Chondrocyte (in vitro differentiated cells): Measurements from ENCODE around the gene LCN6. TPM values are rescaled to one million over a fixed set of nuclear protein-coding genes. Genes with fewer than 3 reads are reported as not detected.
A peak's percentile ranks its signal among the peaks of the same experiment; 100 is the strongest.

Experiments used
- DNase-seq: peaks from one replicate; pipeline ENCODE4 v3.0.0; 2021; ENCODE audit warnings: mixed read lengths, low spot score
- H3K27ac Mint-ChIP-seq: one replicate; pipeline ENCODE4 v1.8.0; 2021; ENCODE audit warnings: mild to moderate bottlenecking, moderate library complexity, mixed read lengths; ENCODE audit not compliant: unreplicated experiment
- H3K27me3 Mint-ChIP-seq: 2 replicates; pipeline ENCODE4 v1.8.0; 2021; ENCODE audit warnings: low read depth, mixed read lengths
- H3K36me3 Mint-ChIP-seq: 2 replicates; pipeline ENCODE4 v1.8.0; 2021; ENCODE audit warnings: low read depth, mixed read lengths
- H3K4me1 Mint-ChIP-seq: 2 replicates; pipeline ENCODE4 v1.8.0; 2021; ENCODE audit warnings: low read depth, mild to moderate bottlenecking, mixed read lengths
- H3K4me3 Mint-ChIP-seq: one replicate; pipeline ENCODE4 v1.8.0; 2021; ENCODE audit warnings: mild to moderate bottlenecking, moderate library complexity, mixed read lengths; ENCODE audit not compliant: unreplicated experiment
- H3K9me3 Mint-ChIP-seq: 2 replicates; pipeline ENCODE4 v1.8.0; 2021; ENCODE audit warnings: low read depth, mixed read lengths
- CTCF ChIP-seq: fragments of 200-600 bp; sonication (generic); IDR thresholded peaks from 2 replicates; pipeline ENCODE4 v1.5.0; 2021; ENCODE audit warnings: antibody characterized with exemption, mild to moderate bottlenecking, moderate library complexity
- total RNA-seq: library from RNA; stranded (reverse); gene quantifications from 3 replicates; pipeline ENCODE4 v1.2.1, GENCODE V29; 2021

The LCN6 gene
- total RNA-seq, 1 donor from 2014 or later = not detected

GRCh38 chr9:136753371-136754058 is 5.2 kb upstream of the LCN6 start:
- no peaks in the 10 kb centered on the region for H3K4me1 Mint-ChIP-seq
- H3K36me3 Mint-ChIP-seq = no peaks in the 10 kb centered on the region
- DNase-seq = peak; percentile 70
- no peak overlapping the region for H3K27ac Mint-ChIP-seq
- no peak for TF ChIP-seq CTCF
- peaks cover 21% of the 10 kb centered on the region for H3K9me3 Mint-ChIP-seq
- H3K27me3 Mint-ChIP-seq = peaks cover 13% of the 10 kb centered on the region
- no peak overlapping the region for H3K4me3 Mint-ChIP-seq

DNA sequence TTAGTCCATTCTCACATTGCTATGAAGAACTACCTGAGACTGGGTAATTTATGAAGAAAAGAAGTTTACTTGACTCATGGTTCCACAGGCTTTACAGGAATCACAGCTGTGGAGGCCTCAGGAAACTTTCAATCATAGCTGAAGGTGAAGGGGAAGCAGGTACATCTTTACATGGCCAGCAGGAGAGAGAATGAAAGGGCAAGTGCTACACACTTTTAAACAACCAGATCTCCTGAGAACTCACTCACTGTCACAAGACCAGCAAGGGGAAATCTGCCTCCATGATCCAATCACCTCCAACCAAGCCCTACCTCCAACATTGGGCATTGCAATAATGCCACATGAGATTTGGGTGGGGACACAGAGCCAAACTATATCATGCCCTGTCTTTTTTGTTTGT is 3.5 kb upstream of the LCN6 start:
- Mint-ChIP-seq H3K27ac (no peak overlapping the region), H3K27me3 (peaks cover 13% of the 10 kb centered on the region), H3K4me1 (no peaks in the 10 kb centered on the region), H3K4me3 (no peak overlapping the region), H3K36me3 (no peaks in the 10 kb centered on the region), H3K9me3 (peaks cover 21% of the 10 kb centered on the region)
- no peak for TF ChIP-seq CTCF
- no peak for DNase-seq

DNA sequence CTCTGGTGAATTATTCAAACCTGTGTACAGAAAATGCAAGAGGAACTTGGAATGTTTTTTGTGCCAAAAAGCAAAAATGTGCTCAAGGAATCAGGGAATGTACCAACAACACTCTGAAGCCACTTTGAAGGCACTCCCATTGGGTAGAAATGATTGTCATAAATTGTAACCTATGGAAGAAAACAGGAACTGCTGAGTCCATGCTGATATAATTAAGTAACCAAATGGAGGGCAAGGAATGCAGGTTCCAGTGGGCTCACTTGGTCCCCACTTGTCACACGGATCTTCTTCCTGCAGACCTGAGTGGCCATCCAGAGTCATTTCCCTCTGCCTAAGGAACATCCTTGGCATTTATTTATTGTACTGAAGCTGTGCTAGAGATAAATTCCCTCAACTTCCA is 2.9 kb upstream of the LCN6 start:
- H3K27me3 Mint-ChIP-seq = peaks cover 13% of the 10 kb centered on the region
- H3K4me3 Mint-ChIP-seq = no peak overlapping the region
- H3K36me3 Mint-ChIP-seq = no peaks in the 10 kb centered on the region
- DNase-seq = no peak
- no peaks in the 10 kb centered on the region for H3K4me1 Mint-ChIP-seq
- no peak overlapping the region for H3K27ac Mint-ChIP-seq
- peaks cover 21% of the 10 kb centered on the region for H3K9me3 Mint-ChIP-seq
- TF ChIP-seq CTCF = no peak

DNA sequence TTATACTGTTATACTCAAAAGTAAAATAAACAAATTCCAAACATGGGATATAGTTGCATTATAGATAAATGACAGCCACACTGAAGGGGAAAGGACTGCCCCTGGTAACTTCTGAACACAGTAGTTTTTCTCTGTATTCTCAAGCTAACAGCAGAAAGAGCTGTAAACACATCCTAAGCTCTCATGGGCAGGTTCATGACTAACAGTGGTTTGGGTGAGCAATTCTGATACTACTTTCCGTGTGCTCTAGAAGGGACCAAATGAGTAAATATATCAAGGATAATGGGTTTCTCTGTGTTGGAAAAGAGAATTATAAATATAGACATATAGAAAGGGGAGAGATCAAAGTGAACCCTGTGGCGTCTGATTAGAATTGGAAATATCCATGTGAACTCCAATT is 2.2 kb upstream of the LCN6 start:
- no peak overlapping the region for H3K27ac Mint-ChIP-seq
- no peak overlapping the region for H3K4me3 Mint-ChIP-seq
- no peaks in the 10 kb centered on the region for H3K36me3 Mint-ChIP-seq
- peaks cover 17% of the 10 kb centered on the region for H3K9me3 Mint-ChIP-seq
- H3K4me1 Mint-ChIP-seq = no peaks in the 10 kb centered on the region
- DNase-seq = no peak
- peaks cover 13% of the 10 kb centered on the region for H3K27me3 Mint-ChIP-seq
- TF ChIP-seq CTCF = no peak

- no peak for DNase-seq
- Mint-ChIP-seq H3K36me3 (no peaks in the 10 kb centered on the region), H3K4me3 (no peak overlapping the region), H3K4me1 (no peaks in the 10 kb centered on the region), H3K27me3 (peaks cover 13% of the 10 kb centered on the region), H3K9me3 (peaks cover 15% of the 10 kb centered on the region), H3K27ac (no peak overlapping the region)
- no peak for TF ChIP-seq CTCF
Observed at GRCh38 chr9:136748666-136749611, 614 bp upstream of the LCN6 start.
